Measurements from ENCODE around the gene KRTAP21-1.

KRTAP21-1 gene

DNA sequence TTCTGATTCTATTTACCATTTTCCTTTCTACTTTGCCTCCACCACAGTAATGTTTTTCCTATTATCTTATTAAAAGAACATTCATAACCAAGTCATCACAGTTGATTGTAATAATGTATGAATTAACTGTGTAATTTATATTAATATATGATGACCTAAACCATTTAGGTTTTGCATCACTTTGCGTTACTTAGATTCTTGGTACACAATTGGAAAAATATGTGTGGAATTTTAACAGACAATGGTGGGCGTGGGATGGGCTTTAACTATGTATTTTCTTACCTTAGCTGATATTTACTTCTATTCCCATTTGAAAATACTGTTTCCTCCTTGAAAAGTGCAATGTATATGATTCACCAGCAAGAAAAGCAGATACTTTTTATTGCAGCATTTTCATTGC, 40.3 kb downstream of the KRTAP21-1 start:
- TF ChIP-seq, protein P1, sequence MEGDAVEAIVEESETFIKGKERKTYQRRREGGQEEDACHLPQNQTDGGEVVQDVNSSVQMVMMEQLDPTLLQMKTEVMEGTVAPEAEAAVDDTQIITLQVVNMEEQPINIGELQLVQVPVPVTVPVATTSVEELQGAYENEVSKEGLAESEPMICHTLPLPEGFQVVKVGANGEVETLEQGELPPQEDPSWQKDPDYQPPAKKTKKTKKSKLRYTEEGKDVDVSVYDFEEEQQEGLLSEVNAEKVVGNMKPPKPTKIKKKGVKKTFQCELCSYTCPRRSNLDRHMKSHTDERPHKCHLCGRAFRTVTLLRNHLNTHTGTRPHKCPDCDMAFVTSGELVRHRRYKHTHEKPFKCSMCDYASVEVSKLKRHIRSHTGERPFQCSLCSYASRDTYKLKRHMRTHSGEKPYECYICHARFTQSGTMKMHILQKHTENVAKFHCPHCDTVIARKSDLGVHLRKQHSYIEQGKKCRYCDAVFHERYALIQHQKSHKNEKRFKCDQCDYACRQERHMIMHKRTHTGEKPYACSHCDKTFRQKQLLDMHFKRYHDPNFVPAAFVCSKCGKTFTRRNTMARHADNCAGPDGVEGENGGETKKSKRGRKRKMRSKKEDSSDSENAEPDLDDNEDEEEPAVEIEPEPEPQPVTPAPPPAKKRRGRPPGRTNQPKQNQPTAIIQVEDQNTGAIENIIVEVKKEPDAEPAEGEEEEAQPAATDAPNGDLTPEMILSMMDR (IDR thresholded peaks at IDR 0.05; ENCODE audit: low read length) = no peak
- TF ChIP-seq EZH2phosphoT487 (IDR thresholded peaks at IDR 0.05; ENCODE audit: low read length) = no peak
- TF ChIP-seq EZH2 (optimal IDR thresholded peaks at IDR 0.05; ENCODE audit: low read depth, low read length) = no peak
- no peak overlapping the region for H3K4me3 ChIP-seq (ENCODE audit: low read length)
- no peaks in the 10 kb centered on the region for H3K4me1 ChIP-seq (ENCODE audit: low read length)
- H3K27me3 ChIP-seq (replicated peaks; ENCODE audit: insufficient read depth, low read length) = no peaks in the 10 kb centered on the region
- no peak overlapping the region for H3K27ac ChIP-seq (ENCODE audit: low read length)
- H3K9ac ChIP-seq (ENCODE audit: low read length) = no peak overlapping the region
- no peaks in the 10 kb centered on the region for H3K9me2 ChIP-seq (replicated peaks; ENCODE audit: insufficient read depth, low read length)
- H3K9me3 ChIP-seq (replicated peaks; ENCODE audit: insufficient read depth, low read length) = no peaks in the 10 kb centered on the region
- H3F3A ChIP-seq (ENCODE audit: insufficient read depth, low read length) = no peaks in the 10 kb centered on the region
- H3K36me3 ChIP-seq (replicated peaks; ENCODE audit: insufficient read depth, low read length) = no peaks in the 10 kb centered on the region
- no peak for DNase-seq
- H2AFZ ChIP-seq (ENCODE audit: low read length) = no peak overlapping the region
- no peak overlapping the region for H3K4me2 ChIP-seq (ENCODE audit: low read depth, low read length)
- H4K20me1 ChIP-seq (ENCODE audit: insufficient read depth, low read length) = no peaks in the 10 kb centered on the region
- no peaks in the 10 kb centered on the region for H3K79me2 ChIP-seq (ENCODE audit: low read length)

DNA sequence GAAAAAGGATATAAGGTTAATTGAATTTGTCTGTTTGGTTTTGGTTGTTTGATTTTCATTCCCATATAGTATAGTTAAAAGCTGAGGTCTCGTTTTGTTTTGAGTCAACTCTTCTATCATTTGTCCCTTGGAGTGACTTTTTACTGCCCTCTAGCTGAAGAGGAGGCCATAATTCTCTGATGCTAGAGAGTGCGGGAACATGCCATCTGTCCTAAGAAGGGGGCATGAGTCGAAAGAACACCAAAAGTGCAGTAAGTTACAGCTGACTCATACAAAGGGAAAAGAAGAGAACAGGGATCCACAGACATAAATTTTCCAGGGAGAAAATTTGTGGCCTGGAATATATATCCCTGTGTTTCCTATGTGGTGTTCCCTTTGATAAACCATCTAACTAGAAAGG, 40.8 kb downstream of the KRTAP21-1 start:
- Histone ChIP-seq H4K20me1 (ENCODE audit: insufficient read depth, low read length) (no peaks in the 10 kb centered on the region), H2AFZ (ENCODE audit: low read length) (no peak overlapping the region), H3K27me3 (replicated peaks; ENCODE audit: insufficient read depth, low read length) (no peaks in the 10 kb centered on the region), H3K27ac (ENCODE audit: low read length) (no peak overlapping the region), H3K9ac (ENCODE audit: low read length) (no peak overlapping the region), H3K9me2 (replicated peaks; ENCODE audit: insufficient read depth, low read length) (no peaks in the 10 kb centered on the region), H3K36me3 (replicated peaks; ENCODE audit: insufficient read depth, low read length) (no peaks in the 10 kb centered on the region), H3F3A (ENCODE audit: insufficient read depth, low read length) (no peaks in the 10 kb centered on the region), H3K4me2 (ENCODE audit: low read depth, low read length) (no peak overlapping the region), H3K9me3 (replicated peaks; ENCODE audit: insufficient read depth, low read length) (no peaks in the 10 kb centered on the region), H3K4me1 (ENCODE audit: low read length) (no peaks in the 10 kb centered on the region), H3K4me3 (ENCODE audit: low read length) (no peak overlapping the region), H3K79me2 (ENCODE audit: low read length) (no peaks in the 10 kb centered on the region)
- no peak for TF ChIP-seq EZH2 (optimal IDR thresholded peaks at IDR 0.05; ENCODE audit: low read depth, low read length)
- TF ChIP-seq, protein P1 (IDR thresholded peaks at IDR 0.05; ENCODE audit: low read length) = no peak
- TF ChIP-seq EZH2phosphoT487 (IDR thresholded peaks at IDR 0.05; ENCODE audit: low read length) = no peak
- no peak for DNase-seq

DNA sequence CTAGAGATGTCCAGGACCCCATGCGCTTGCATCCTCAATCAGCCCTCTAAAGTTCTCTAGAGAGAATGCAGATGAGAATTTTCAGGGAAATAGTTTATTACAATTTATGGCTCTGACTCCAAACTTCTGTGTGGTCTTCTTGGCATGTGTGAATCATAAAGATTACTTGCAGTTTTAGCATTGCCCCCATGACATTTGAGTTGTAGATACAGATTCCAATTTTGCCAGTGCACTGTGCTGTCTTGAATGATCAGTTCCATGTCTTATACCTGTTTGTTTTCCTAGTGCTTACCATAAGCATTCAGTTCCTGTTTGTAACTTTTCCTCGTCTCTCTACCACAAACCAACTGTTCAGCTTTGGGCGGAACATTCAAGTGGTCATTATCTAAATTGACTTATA, 41.5 kb downstream of the KRTAP21-1 start:
- H2AFZ ChIP-seq (ENCODE audit: low read length) = no peak overlapping the region
- no peaks in the 10 kb centered on the region for H3F3A ChIP-seq (ENCODE audit: insufficient read depth, low read length)
- H4K20me1 ChIP-seq (ENCODE audit: insufficient read depth, low read length) = no peaks in the 10 kb centered on the region
- DNase-seq = no peak
- no peak overlapping the region for H3K4me2 ChIP-seq (ENCODE audit: low read depth, low read length)
- H3K9me3 ChIP-seq (replicated peaks; ENCODE audit: insufficient read depth, low read length) = no peaks in the 10 kb centered on the region
- H3K4me1 ChIP-seq (ENCODE audit: low read length) = no peaks in the 10 kb centered on the region
- H3K79me2 ChIP-seq (ENCODE audit: low read length) = no peaks in the 10 kb centered on the region
- no peak overlapping the region for H3K27ac ChIP-seq (ENCODE audit: low read length)
- no peaks in the 10 kb centered on the region for H3K9me2 ChIP-seq (replicated peaks; ENCODE audit: insufficient read depth, low read length)
- H3K9ac ChIP-seq (ENCODE audit: low read length) = no peak overlapping the region
- no peaks in the 10 kb centered on the region for H3K36me3 ChIP-seq (replicated peaks; ENCODE audit: insufficient read depth, low read length)
- no peaks in the 10 kb centered on the region for H3K27me3 ChIP-seq (replicated peaks; ENCODE audit: insufficient read depth, low read length)
- TF ChIP-seq EZH2 (optimal IDR thresholded peaks at IDR 0.05; ENCODE audit: low read depth, low read length) (no peak), EZH2phosphoT487 (IDR thresholded peaks at IDR 0.05; ENCODE audit: low read length) (no peak)
- TF ChIP-seq, protein P1 (IDR thresholded peaks at IDR 0.05; ENCODE audit: low read length) = no peak
- no peak overlapping the region for H3K4me3 ChIP-seq (ENCODE audit: low read length)
